Measurements from ENCODE around the gene IGSF9. TPM values are rescaled to one million over a fixed set of nuclear protein-coding genes. Genes with fewer than 3 reads are reported as not detected.
A peak's percentile ranks its signal among the peaks of the same experiment; 100 is the strongest.

The IGSF9 gene
- total RNA-seq, 4 donors from 2014 or later, result 0.71 to 1.9 (median 1.4) TPM

DNA sequence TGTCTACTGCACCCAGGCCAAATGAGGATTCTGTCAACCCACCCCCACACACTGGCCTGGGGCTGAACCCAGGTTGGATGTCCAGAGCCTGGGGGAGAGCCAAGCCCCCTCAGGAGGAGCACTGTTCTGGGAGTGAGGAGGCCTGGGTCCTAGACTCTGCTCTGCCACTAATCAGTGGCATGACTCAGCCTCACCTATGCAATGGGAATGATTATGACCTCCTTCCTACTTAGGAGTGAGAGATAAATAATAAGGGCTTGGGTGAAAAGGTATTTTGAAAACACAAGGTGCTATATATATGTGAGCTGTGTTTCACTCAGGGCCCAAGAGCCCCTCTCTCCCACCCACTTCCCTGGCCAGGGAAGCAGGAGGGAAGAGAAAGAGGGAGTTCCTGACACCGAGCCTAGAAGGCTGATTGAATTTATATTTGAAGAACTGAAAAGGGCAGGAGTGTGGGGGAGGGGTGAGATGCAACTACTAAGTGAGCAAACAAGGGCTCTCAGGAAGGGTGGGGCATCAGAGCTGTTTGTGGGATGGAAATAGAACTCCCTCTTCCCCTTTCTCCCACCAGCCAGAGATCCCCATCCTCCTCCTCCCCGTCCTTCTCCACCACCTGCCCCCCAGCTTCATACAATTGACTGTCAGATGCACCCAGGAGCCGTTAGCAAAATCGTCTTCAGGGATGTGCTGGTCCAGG is 8.2 kb downstream of the IGSF9 start:
- WGBS, 2 donors, result 46 to 68% methylated on average over 2 to 4 of the region's 4 CpGs
- TF ChIP-seq, protein P1, sequence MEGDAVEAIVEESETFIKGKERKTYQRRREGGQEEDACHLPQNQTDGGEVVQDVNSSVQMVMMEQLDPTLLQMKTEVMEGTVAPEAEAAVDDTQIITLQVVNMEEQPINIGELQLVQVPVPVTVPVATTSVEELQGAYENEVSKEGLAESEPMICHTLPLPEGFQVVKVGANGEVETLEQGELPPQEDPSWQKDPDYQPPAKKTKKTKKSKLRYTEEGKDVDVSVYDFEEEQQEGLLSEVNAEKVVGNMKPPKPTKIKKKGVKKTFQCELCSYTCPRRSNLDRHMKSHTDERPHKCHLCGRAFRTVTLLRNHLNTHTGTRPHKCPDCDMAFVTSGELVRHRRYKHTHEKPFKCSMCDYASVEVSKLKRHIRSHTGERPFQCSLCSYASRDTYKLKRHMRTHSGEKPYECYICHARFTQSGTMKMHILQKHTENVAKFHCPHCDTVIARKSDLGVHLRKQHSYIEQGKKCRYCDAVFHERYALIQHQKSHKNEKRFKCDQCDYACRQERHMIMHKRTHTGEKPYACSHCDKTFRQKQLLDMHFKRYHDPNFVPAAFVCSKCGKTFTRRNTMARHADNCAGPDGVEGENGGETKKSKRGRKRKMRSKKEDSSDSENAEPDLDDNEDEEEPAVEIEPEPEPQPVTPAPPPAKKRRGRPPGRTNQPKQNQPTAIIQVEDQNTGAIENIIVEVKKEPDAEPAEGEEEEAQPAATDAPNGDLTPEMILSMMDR (IDR thresholded peaks at IDR 0.05), result no peak
- TF ChIP-seq POLR2A (IDR thresholded peaks at IDR 0.05), result no peak
- intact Hi-C loops (cut with DNase I), result loop anchor here (2.0 kb wide), 1 partner anchor 68 kb away; no protein-coding TSS in a partner anchor
- H3K4me1 ChIP-seq, result peaks cover 0 to 14% of the 10 kb centered on the region in 2 donors
- H3K4me3 ChIP-seq (replicated peaks in 1 of 3), result no peak overlapping the region
- no peaks in the 10 kb centered on the region for H3K27me3 ChIP-seq
- H3K27ac ChIP-seq, result no peak overlapping the region
- no peaks in the 10 kb centered on the region for H3K9me3 ChIP-seq
- DNase-seq, result no peak
- no peaks in the 10 kb centered on the region for H3K36me3 ChIP-seq

DNA sequence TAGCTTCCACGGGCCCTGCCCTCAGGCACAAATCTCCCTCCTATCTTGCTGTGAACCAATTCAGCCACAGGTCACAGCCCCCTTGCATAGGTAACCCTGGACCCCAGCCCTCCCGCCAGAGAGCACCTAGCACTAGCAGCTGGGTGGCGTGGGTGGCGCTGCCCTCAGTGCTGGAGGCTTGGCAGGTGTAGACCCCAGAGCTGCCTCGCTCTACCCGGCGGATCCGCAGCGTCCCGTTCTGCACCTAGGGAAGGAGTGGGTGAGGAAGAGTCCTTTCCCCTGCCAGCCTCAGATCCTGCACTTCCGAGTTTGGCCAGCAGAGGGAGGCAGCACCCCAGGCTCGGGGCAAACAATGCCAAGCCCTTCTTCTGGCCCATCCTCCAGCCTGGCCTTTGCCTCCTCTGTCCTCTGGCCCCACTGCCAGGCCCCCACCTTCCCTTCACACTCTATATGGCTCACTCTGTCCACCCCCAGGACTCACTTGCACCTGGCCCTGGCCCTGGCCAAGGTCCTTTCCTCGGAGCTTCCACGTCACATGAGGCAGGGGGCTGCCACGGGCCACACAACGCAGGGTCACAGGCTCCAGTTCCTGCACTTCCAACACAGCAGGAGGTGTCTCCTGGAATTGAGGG is 9.0 kb downstream of the IGSF9 start:
- no peak overlapping the region for H3K27ac ChIP-seq
- no peak overlapping the region for H3K4me3 ChIP-seq (replicated peaks in 1 of 3)
- WGBS, 2 donors, result 33 to 36% methylated on average over 15 to 16 of the region's 16 CpGs
- intact Hi-C loops (cut with DNase I), result loop anchor here (2.0 kb wide), 1 partner anchor 68 kb away; no protein-coding TSS in a partner anchor
- no peaks in the 10 kb centered on the region for H3K36me3 ChIP-seq
- TF ChIP-seq, protein P1 (IDR thresholded peaks at IDR 0.05), result peak; percentile 82 to 97 (median 97)
- TF ChIP-seq POLR2A (IDR thresholded peaks at IDR 0.05), result no peak
- peaks cover 0 to 14% of the 10 kb centered on the region in 2 donors for H3K4me1 ChIP-seq
- peak; percentile 66 to 75 for DNase-seq
- no peaks in the 10 kb centered on the region for H3K27me3 ChIP-seq
- no peaks in the 10 kb centered on the region for H3K9me3 ChIP-seq

DNA sequence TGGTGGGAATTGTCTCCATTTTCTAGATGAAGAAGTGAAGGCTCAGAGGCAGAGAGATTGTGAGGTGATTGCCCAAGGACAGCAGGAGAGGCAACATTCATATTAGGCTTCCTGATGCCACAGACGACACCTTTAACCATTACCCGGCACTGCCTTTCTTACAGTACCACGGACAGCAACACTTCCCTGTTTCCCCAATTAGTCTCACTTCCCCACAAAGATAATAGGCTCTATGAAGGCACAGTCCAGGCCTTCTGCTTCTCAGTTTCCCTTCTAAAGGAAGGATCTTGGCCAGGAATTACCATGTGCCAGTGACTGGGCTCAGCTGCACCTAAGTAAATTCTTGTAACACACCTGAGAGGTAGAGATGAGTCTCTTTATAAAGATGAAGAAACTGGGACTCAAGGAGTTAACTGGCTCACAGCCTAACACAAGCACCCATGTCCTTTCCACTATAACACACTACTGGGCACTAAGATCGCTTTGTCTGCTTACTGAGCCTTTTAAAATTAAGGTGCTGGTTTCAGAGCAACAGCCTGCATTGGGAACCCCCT is 9.6 kb downstream of the IGSF9 start:
- no peak overlapping the region for H3K27ac ChIP-seq
- no peak for DNase-seq
- no peak overlapping the region for H3K4me3 ChIP-seq (replicated peaks in 1 of 3)
- H3K27me3 ChIP-seq, result no peaks in the 10 kb centered on the region
- WGBS, 2 donors, result 75 to 81% methylated on average over 4 of the region's 4 CpGs
- H3K36me3 ChIP-seq, result no peaks in the 10 kb centered on the region
- intact Hi-C loops (cut with DNase I), result loop anchor here (2.0 kb wide), 1 partner anchor 69 kb away; no protein-coding TSS in a partner anchor
- TF ChIP-seq, protein P1 (IDR thresholded peaks at IDR 0.05), result no peak
- H3K9me3 ChIP-seq, result no peaks in the 10 kb centered on the region
- peaks cover 0 to 14% of the 10 kb centered on the region in 2 donors for H3K4me1 ChIP-seq

GRCh38 chr1:159935305-159935704 is 10.1 kb downstream of the IGSF9 start:
- TF ChIP-seq, protein P1 (IDR thresholded peaks at IDR 0.05), result no peak
- no peak for TF ChIP-seq POLR2A (IDR thresholded peaks at IDR 0.05)
- intact Hi-C loops (cut with DNase I), result no loop called here
- no peak overlapping the region for H3K4me3 ChIP-seq (replicated peaks in 1 of 3)
- DNase-seq, result no peak
- H3K4me1 ChIP-seq, result peaks cover 0 to 14% of the 10 kb centered on the region in 2 donors
- H3K27me3 ChIP-seq, result no peaks in the 10 kb centered on the region
- no peaks in the 10 kb centered on the region for H3K9me3 ChIP-seq
- 88 to 91% methylated on average over 11 of the region's 11 CpGs for WGBS, 2 donors
- H3K27ac ChIP-seq, result no peak overlapping the region
- no peaks in the 10 kb centered on the region for H3K36me3 ChIP-seq

Measured in thyroid gland (tissue), 4 donors.